ENCODE results near the gene C2orf72. TPM values are rescaled to one million over a fixed set of nuclear protein-coding genes. Genes with fewer than 3 reads are reported as not detected.

Gene C2orf72
- total and polyA plus RNA-seq, 2 of the 13 experiments (the other 11 are each of a cell fraction or from before 2014, with no cell fraction given), result 147 to 203 TPM

DNA sequence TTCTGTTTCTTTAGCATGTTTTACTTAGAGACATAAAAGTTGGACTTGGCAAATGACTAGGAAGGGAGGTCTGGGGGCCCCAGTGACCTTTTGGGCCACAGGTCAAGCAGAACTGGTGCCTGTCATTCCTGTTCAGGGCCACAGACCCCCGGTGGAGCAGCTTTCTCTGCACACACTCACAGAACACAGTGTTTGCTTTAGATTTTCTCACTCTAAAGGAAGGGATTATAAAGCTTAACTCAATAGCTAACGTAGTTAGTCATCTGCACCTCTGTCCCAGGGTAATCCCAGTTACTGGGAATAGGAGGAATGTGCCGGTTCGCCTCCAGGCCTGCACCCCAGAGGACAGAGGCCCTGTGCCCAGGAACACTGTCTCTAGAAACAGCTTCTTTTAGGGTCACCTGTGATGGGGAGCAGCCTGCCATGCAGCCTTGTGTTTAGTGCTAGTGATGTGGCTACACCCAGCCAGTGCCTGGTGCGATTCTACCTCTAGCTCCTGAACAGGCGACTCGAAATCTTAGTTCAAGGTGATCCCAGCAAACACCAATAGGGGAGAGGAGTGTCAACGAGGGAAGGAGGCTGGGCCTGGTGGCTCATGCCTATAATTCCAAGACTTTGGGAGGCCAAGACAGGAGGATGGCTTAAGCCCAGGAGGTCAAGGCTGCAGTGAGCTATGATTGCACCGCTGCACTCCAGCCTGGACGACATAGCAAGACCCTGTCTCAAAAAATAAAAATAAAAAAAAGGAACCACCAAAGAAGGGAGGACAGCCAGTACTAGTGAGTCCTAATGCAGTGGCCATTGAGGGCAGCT, 29.8 kb upstream of the C2orf72 start (continued):
- TF ChIP-seq ZNF615 (CRISPR knock-in tag; IDR thresholded peaks at IDR 0.05; ENCODE audit: borderline replicate concordance) (0 out of 2 replicates have a peak, but pooled peaks have one; percentile 32), TBX2 (CRISPR knock-in tag; IDR thresholded peaks at IDR 0.05; ENCODE audit: borderline replicate concordance) (peak; percentile 93), ZNF549 (CRISPR knock-in tag; IDR thresholded peaks at IDR 0.05) (no peak), ZNF747 (CRISPR knock-in tag; IDR thresholded peaks at IDR 0.05; ENCODE audit: borderline replicate concordance) (no peak), KDM5B (CRISPR knock-in tag; IDR thresholded peaks at IDR 0.05; ENCODE audit: borderline replicate concordance) (no peak), MEIS1 (CRISPR knock-in tag; IDR thresholded peaks at IDR 0.05; ENCODE audit: borderline replicate concordance) (peak; percentile 49; the same call in 1 of the 2 replicates), RARA (CRISPR knock-in tag; IDR thresholded peaks at IDR 0.05) (peak; percentile 64), GTF2F1 (IDR thresholded peaks at IDR 0.05; ENCODE audit: low read length) (no peak), REL (CRISPR knock-in tag; conservative IDR thresholded peaks at IDR 0.05) (no peak), ZNF7 (CRISPR knock-in tag; IDR thresholded peaks at IDR 0.05) (no peak), ZNF121 (CRISPR knock-in tag; IDR thresholded peaks at IDR 0.05) (peak; percentile 86), NFKB2 (CRISPR knock-in tag; IDR thresholded peaks at IDR 0.05; ENCODE audit: borderline replicate concordance) (no peak), SALL1 (CRISPR knock-in tag; IDR thresholded peaks at IDR 0.05) (peak; percentile 72), PHF5A (CRISPR knock-in tag; IDR thresholded peaks at IDR 0.05; ENCODE audit: low read depth, unreplicated experiment) (peak; percentile 81), ZNF432 (CRISPR knock-in tag; IDR thresholded peaks at IDR 0.05; ENCODE audit: borderline replicate concordance) (no peak), ZNF33A (CRISPR knock-in tag; IDR thresholded peaks at IDR 0.05; ENCODE audit: borderline replicate concordance) (no peak), ASH2L (IDR thresholded peaks at IDR 0.05; ENCODE audit: insufficient read length, low read depth, low read length) (no peak), ZFP41 (CRISPR knock-in tag; IDR thresholded peaks at IDR 0.05; ENCODE audit: borderline replicate concordance) (no peak), ZNF660 (CRISPR knock-in tag; IDR thresholded peaks at IDR 0.05; ENCODE audit: borderline replicate concordance, low read depth) (no peak), EHMT2 (IDR thresholded peaks at IDR 0.05; ENCODE audit: borderline replicate concordance, low read depth, low read length) (no peak), THYN1 (CRISPR knock-in tag; IDR thresholded peaks at IDR 0.05; ENCODE audit: borderline replicate concordance, low read depth) (no peak), SCMH1 (CRISPR knock-in tag; IDR thresholded peaks at IDR 0.05; ENCODE audit: borderline replicate concordance) (no peak), KDM1A (CRISPR knock-in tag; IDR thresholded peaks at IDR 0.05) (no peak), ZSCAN29 (CRISPR knock-in tag; conservative IDR thresholded peaks at IDR 0.05) (0 out of 2 replicates have a peak, but pooled peaks have one; percentile 68), MBNL3 (CRISPR knock-in tag; conservative IDR thresholded peaks at IDR 0.05) (no peak)
- TF ChIP-seq, protein P1, sequence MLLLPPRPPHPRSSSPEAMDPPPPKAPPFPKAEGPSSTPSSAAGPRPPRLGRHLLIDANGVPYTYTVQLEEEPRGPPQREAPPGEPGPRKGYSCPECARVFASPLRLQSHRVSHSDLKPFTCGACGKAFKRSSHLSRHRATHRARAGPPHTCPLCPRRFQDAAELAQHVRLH (CRISPR knock-in tag; IDR thresholded peaks at IDR 0.05; ENCODE audit: borderline replicate concordance, low read depth), result no peak
- TF ChIP-seq, protein P2, sequence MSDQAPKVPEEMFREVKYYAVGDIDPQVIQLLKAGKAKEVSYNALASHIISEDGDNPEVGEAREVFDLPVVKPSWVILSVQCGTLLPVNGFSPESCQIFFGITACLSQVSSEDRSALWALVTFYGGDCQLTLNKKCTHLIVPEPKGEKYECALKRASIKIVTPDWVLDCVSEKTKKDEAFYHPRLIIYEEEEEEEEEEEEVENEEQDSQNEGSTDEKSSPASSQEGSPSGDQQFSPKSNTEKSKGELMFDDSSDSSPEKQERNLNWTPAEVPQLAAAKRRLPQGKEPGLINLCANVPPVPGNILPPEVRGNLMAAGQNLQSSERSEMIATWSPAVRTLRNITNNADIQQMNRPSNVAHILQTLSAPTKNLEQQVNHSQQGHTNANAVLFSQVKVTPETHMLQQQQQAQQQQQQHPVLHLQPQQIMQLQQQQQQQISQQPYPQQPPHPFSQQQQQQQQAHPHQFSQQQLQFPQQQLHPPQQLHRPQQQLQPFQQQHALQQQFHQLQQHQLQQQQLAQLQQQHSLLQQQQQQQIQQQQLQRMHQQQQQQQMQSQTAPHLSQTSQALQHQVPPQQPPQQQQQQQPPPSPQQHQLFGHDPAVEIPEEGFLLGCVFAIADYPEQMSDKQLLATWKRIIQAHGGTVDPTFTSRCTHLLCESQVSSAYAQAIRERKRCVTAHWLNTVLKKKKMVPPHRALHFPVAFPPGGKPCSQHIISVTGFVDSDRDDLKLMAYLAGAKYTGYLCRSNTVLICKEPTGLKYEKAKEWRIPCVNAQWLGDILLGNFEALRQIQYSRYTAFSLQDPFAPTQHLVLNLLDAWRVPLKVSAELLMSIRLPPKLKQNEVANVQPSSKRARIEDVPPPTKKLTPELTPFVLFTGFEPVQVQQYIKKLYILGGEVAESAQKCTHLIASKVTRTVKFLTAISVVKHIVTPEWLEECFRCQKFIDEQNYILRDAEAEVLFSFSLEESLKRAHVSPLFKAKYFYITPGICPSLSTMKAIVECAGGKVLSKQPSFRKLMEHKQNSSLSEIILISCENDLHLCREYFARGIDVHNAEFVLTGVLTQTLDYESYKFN (CRISPR knock-in tag; conservative IDR thresholded peaks at IDR 0.05), result peak; percentile 81

Measured in HepG2 (cell line).